ENCODE data around the gene NR3C2. TPM values are rescaled to one million over a fixed set of nuclear protein-coding genes. Genes with fewer than 3 reads are reported as not detected.

Gene NR3C2
- total RNA-seq, 1 experiment from 2014 or later: 2.7 TPM

- H3K4me2 ChIP-seq (ENCODE audit: low read length): no peak overlapping the region
- no peaks in the 10 kb centered on the region for H3K36me3 ChIP-seq (ENCODE audit: control insufficient read depth in 1 of 2, insufficient read depth in 2 of 2, low read length in 2 of 2)
- H4K20me1 ChIP-seq (ENCODE audit: insufficient read depth): no peaks in the 10 kb centered on the region
- no peak overlapping the region for H2AFZ ChIP-seq (ENCODE audit: low read depth, low read length, poor library complexity, severe bottlenecking)
- BruUV-seq (replicated peaks): no TSS peak
- POLR2A ChIA-PET: no interaction called here
- TF ChIP-seq JUND (IDR thresholded peaks at IDR 0.05) (no peak), EZH2 (IDR thresholded peaks at IDR 0.05) (no peak), FOSL1 (IDR thresholded peaks at IDR 0.05; ENCODE audit: low read depth) (no peak), EZH2phosphoT487 (IDR thresholded peaks at IDR 0.05; ENCODE audit: borderline replicate concordance) (no peak), ELF1 (IDR thresholded peaks at IDR 0.05; ENCODE audit: borderline replicate concordance, low read depth) (no peak), SP1 (IDR thresholded peaks at IDR 0.05; ENCODE audit: low read depth) (no peak), SRF (IDR thresholded peaks at IDR 0.05; ENCODE audit: low read depth) (no peak), REST (IDR thresholded peaks at IDR 0.05; ENCODE audit: low read depth) (no peak), EGR1 (IDR thresholded peaks at IDR 0.05; ENCODE audit: low read depth) (no peak), CTCF (IDR thresholded peaks at IDR 0.05 in 2 of 3, conservative IDR thresholded peaks at IDR 0.05 in 1 of 3; ENCODE audit: borderline replicate concordance in 1 of 3, insufficient read depth in 1 of 3, low read depth in 2 of 3, low read length in 2 of 3) (no peak), MAX (IDR thresholded peaks at IDR 0.05) (no peak), CBX3 (IDR thresholded peaks at IDR 0.05; ENCODE audit: low read depth) (no peak), SIN3A (IDR thresholded peaks at IDR 0.05; ENCODE audit: low read depth) (no peak)
- H3K79me2 ChIP-seq (ENCODE audit: insufficient read depth, low read length): no peaks in the 10 kb centered on the region
- RAD21 ChIA-PET (ENCODE audit: low non-redundant PET in 1 of 2, low total read pairs in 2 of 2, uncharacterized antibody in 2 of 2, unreplicated experiment in 2 of 2): no interaction called here
- no peaks in the 10 kb centered on the region for H3K9me3 ChIP-seq (ENCODE audit: control insufficient read depth in 1 of 2, insufficient read depth in 1 of 2, low read depth in 1 of 2, low read length in 2 of 2)
- CTCF ChIA-PET: no interaction called here
- no peaks in the 10 kb centered on the region for H3K9me2 ChIP-seq (ENCODE audit: insufficient read depth)
- H3K9ac ChIP-seq (ENCODE audit: low read length): no peak overlapping the region
- H3K27me3 ChIP-seq (ENCODE audit: insufficient read depth, low read length): no peaks in the 10 kb centered on the region
- ATAC-seq: no peak
- intact Hi-C loops (cut with micrococcal nuclease): no loop called here
- no peak overlapping the region for H3K4me3 ChIP-seq (replicated peaks in 1 of 2; ENCODE audit: low read depth in 1 of 2, low read length in 2 of 2)
- DNase-seq (ENCODE audit: low read depth, low spot score): no peak
- no peaks in the 10 kb centered on the region for H3K4me1 ChIP-seq (ENCODE audit: control insufficient read depth in 1 of 2, insufficient read depth in 2 of 2, low read length in 2 of 2)
- H3K27ac ChIP-seq (ENCODE audit: low read depth, low read length): no peak overlapping the region
Measured at GRCh38 chr4:148412460-148412994, 29.7 kb downstream of the NR3C2 start.
